ENCODE measurements around the gene PRCD.
"Not testable (repeated sequence)": the region's sequence is repeated elsewhere in the genome, so short reads cannot be mapped to it uniquely, and the experiment has no call there.

PRCD gene

GRCh38 chr17:76554131-76554530, 14.3 kb downstream of the PRCD start:
- DNase-seq (ENCODE audit: low read depth in 1 of 2, low spot score in 1 of 2), result no peak

DNA sequence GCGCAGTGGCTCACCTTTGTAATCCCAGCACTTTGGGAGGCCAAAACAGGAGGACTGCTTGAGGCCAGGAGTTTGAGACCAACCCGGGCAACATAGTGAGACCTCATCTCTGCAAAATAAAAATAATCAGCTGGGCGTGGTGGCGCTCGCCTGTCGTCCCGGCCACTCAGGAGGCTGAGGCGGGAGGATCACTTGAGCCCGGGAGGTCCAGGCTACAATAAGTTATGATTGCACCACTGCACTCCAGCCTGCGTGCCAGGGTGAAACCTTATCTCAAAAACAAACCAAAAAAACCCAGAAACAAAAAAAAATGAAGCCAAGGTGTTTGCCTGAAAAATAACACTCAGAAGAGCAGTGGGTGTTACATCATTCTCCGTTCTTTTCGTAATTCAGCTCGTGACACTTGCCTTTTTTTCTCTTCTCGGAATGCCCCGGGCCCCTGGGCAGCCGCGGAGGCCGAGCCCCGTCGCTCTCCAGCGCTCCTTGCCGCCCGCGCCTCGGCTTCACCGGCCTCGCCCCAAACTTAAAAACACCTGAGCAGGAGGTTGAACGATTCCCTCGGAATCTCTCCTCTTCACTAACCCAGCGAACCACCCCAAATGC, 17.0 kb downstream of the PRCD start:
- DNase-seq (ENCODE audit: low read depth in 1 of 2, low spot score in 1 of 2), result peak in 1 of 2 donors; percentile 28

- peak; percentile 85 to 92 for DNase-seq (ENCODE audit: low read depth in 1 of 2, low spot score in 1 of 2)
Observed at GRCh38 chr17:76557368-76558197, 17.7 kb downstream of the PRCD start.

GRCh38 chr17:76558198-76559095, 18.6 kb downstream of the PRCD start:
- DNase-seq (ENCODE audit: low read depth in 1 of 2, low spot score in 1 of 2), result no peak

DNA sequence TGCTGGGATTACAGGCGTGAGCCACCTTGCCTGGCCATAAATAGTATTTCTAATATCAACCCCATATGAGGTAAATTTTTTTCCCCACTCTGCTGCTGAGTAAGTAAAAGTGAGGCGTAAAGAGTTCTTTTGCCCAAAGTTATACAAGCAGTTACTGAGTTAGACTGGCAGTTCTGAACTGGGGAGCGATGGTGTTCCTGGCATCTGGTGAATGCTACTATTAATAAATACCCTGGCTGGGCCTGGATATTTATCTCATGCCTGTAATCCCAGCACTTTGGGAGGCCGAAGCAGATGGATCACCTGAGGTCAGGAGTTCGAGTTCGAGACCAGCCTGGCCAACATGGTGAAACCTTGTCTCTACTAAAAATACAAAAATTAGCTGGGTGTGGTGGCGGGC, 19.6 kb downstream of the PRCD start:
- not testable (repeated sequence) for DNase-seq (ENCODE audit: low read depth in 1 of 2, low spot score in 1 of 2)

DNA sequence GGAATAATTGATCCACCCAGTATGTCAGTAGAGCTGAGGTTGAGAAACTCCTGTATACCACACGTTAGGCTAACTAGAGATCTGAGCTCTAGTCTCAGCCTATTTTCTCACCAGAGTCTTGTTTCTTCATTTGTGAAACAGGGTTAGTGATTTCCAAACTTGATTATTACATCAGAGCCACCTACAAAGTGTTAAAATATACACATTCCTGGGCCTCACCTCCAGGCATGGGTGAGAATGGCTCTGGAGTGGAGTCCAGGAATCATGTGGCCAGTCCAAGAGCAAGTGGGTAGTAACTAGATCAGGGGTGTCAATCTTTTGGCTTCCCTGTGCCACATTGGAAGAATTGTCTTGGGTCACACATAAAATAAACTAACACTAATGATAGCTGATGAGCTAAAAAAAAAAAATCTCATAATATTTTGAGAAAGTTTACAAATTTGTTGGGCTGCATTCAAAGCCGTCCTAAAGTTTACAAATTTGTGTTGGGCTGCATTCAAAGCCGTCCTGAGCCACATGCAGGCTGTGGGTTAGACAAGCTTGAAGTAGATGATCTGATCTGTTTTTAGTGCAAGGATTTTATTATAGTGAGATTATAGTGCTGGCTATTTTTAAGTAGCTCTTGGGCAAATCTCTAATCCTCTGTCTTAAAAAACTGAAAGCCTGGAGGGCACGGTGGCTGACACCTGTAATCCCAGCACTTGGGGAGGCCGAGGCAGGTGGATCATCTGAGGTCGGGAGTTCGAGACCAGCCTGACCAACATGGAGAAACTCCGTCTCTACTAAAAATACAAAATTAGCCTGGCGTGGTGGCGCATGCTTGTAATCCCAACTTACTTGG, 20.4 kb downstream of the PRCD start:
- no peak for DNase-seq (ENCODE audit: low read depth in 1 of 2, low spot score in 1 of 2)

- no peak for DNase-seq (ENCODE audit: low read depth in 1 of 2, low spot score in 1 of 2)
Observed at GRCh38 chr17:76560877-76561221, 21.0 kb downstream of the PRCD start.

DNA sequence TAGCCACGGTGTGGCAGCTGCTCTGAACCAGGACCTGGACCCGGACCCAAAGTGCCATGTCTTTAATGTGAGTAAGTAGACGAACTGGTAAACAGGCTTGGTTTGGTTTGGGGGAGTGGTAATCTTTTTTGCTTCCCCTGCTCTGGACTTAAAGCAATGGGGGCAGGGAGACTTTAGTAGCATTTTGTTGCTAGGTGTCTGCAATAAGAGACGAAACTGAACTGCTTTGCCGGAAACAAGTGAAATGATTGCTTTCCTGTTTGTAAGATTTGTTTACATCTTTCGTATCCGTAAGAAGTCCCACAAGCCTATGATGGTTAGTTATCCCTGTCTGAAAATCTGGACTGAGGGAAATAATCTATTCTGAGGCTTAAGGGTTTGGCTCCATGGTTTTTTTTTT, 21.5 kb downstream of the PRCD start:
- no peak for DNase-seq (ENCODE audit: low read depth in 1 of 2, low spot score in 1 of 2)

DNA sequence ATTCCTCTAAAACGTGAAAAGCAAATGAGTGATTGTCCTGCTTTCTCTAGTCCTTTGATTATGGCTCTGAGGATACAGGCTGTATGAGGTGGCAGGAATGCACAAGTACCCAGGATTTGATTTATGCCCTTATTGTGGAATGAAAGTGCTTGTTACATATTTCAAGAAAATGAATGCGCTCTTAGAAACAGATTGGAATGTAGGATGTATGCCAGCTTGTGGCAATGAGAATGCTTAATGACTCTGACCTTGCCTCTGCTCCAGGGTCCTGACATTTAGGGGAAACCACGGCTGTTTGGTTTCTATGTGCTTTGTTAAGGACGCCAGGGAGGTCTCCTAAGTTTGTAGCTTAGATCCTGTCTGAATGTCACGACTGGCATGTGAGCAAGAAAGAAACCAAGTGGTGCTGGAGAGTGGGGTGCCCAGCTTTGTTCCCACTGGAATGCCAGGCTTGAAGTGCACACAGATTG, 22.0 kb downstream of the PRCD start:
- DNase-seq (ENCODE audit: low read depth in 1 of 2, low spot score in 1 of 2), result no peak

DNA sequence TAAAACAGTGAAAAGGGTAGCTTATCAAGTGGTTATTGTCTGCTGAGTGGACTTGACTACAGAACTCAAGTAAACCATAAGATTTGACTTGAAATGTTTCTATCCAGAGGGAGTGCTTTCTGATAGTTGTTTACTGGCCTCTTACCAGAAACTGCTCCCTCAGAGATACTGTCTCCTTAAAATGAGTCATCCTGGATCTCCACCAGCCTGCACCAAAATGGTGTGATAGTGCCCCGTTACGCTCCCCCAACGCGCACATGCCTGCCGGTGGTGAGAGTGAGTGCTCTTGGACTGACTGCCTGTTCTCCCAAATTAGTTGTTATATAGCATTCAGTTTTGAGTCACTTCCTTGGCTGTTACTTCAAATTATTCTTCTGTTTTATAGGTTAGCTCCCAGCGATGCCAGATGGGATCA, 22.9 kb downstream of the PRCD start:
- no peak for DNase-seq (ENCODE audit: low read depth in 1 of 2, low spot score in 1 of 2)

DNA sequence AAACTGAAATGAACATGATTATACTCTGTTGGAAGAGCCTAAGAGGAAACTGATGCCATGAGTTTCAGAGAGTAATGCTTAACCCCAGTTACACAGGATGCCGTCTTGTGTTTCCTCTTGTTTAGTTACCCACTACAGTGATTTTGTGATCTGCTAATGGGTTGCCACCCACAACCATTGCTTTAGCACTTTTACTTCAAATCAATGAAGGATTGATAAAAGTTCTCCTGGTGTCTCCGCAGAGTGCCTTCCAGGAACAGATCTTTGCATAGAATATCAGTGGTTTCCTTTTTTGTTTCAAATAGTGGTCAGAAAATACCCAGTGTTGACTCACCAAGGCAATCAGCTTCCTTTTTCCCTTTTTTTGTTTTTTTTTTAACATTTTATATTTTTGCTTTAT, 23.5 kb downstream of the PRCD start:
- not testable (repeated sequence) for DNase-seq (ENCODE audit: low read depth in 1 of 2, low spot score in 1 of 2)

DNA sequence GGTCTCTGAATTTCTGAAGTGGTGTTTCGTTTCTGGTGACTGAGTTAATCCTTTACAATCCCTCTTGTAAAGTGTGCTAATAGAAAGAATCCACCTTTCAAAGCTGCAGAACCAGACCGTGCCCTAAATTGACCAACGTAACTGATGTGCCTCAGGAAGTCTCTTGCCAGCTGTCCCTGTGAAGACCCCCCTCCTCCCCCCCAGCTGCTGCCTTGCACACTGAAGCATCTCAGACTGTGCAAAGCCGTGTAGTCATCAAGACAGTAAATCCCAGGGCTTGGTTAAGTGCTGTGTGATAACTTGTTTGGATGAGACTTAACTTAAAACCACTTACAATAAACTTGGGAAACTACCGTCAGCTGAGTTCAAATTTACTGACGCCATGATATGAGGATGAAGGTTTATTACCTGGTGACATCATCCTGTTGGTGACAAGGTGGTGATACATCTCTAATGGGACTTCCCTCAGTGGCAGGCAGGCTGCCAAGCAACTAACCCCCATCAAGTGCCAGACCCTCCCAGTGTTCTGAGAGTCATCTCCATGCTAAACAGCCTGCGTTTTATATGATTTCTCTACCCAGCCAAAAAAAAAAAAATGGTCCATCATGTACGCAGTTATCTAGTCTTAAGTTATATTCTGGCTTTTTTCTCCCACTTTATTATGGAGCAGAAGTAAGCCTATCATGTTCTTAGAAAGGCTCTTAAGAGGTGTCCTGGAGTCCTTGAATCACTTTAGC, 25.3 kb downstream of the PRCD start:
- not testable (repeated sequence) for DNase-seq (ENCODE audit: low read depth in 1 of 2, low spot score in 1 of 2)

DNA sequence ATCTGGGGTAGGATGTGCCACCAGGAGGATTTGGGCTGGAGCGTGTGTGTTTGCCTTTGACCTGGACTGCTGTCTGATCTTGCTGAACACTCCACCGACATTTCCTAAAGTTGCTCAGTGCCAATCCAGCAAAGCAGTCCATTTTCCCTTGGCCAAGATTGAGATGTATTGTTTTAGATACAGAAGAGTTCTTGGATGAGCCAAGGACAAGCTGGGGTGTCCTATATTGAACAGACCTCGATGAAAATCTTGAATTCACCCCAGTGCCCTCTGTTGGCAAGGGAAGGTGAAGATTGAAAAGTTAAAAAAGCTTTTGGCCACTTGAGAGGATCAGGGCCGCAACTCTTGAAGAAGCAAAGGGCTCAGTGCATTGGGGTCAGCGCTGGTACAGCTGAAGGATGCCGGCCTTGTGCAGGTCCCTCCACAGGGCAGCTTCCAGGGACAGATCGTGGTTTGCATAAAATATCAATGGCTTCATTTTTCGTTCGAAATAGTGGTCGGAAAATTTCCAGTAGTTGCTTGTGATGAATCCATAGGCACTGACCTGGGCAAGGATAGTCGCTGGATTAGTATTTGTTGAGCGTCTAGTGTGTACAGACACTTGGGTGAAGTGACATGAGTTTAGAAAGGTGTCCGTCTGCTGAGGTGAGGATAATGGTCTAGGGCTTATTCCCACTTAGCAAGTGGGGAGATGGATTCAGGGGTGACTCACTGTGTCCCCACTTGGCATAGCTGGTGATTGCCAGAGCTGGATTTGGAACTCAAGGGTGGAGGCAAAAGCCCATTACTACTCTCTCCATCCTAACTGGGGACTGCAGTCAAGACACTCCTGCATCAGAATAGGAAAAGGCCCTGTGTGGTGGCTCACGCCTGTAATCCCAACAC, 26.1 kb downstream of the PRCD start:
- DNase-seq (ENCODE audit: low read depth in 1 of 2, low spot score in 1 of 2), result no peak

DNA sequence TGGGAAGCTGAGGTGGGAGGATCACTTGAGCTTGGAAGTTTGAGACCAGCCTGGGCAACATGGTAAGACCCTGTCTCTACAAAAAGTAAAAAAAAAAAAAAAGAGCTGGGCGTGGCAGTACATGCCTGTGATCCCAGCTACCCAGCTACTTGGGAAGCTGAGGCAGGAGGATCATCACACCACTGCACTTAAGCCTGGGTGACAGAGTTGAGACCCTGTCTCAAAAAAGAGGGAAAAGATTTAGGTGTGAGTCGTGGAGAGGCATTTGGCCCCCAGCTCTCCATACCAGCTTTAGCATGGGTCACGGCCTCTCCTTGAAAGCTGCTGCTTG, 26.7 kb downstream of the PRCD start:
- no peak for DNase-seq (ENCODE audit: low read depth in 1 of 2, low spot score in 1 of 2)

DNA sequence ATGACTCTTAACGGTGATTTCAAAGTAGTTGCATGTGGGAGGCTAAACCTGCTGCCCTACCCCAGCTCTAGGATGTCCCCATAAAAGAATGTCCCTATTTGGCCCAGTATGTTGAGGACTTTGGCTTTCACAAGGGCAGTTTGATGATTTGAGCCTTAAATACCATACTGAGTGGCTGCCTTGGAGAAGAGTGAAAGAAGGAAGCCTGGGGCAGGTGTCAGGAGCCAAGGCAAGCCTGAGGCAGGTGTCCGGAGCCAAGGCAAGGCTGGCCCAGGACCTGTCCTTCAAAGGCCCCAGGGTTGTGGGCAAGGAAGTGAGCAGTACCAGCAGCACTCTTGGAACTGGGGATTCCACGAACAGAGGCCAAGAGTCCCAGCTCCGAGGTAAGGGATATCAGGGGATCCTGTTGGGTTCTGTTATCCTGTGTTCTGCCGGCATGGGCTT, 27.2 kb downstream of the PRCD start:
- DNase-seq (ENCODE audit: low read depth in 1 of 2, low spot score in 1 of 2), result no peak

- no peak for DNase-seq (ENCODE audit: low read depth in 1 of 2, low spot score in 1 of 2)
Observed at GRCh38 chr17:76567634-76568432, 28.0 kb downstream of the PRCD start.

DNA sequence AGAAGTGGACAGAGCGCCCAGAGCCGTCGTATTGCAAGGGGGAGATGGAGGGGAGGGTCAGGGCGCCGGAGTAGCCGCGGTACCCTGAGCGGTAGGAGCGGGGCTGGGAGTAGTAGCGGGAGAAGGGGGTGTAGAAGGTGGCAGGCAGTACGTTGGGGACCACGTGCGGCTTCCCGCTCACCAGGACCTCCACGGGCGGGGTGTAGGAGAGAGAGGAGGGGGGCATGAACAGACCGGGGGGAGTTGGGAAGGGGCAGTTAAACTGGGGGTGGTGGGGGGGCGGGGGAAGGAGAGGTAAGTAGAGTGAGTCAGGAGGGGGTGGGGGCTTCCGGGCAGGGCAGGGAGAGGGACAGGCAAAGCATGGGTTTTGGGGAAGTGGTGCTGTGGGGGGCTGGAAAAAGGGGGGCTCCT, 29.0 kb downstream of the PRCD start:
- DNase-seq (ENCODE audit: low read depth in 1 of 2, low spot score in 1 of 2), result no peak

GRCh38 chr17:76569607-76570279, 29.9 kb downstream of the PRCD start:
- no peak for DNase-seq (ENCODE audit: low read depth in 1 of 2, low spot score in 1 of 2)
